ENCODE measurements around the gene SORCS1. TPM values are rescaled to one million over a fixed set of nuclear protein-coding genes. Genes with fewer than 3 reads are reported as not detected.

SORCS1 gene
- total RNA-seq, 4 donors from 2014 or later, result 34.3 to 85.0 (median 49.3) TPM

DNA sequence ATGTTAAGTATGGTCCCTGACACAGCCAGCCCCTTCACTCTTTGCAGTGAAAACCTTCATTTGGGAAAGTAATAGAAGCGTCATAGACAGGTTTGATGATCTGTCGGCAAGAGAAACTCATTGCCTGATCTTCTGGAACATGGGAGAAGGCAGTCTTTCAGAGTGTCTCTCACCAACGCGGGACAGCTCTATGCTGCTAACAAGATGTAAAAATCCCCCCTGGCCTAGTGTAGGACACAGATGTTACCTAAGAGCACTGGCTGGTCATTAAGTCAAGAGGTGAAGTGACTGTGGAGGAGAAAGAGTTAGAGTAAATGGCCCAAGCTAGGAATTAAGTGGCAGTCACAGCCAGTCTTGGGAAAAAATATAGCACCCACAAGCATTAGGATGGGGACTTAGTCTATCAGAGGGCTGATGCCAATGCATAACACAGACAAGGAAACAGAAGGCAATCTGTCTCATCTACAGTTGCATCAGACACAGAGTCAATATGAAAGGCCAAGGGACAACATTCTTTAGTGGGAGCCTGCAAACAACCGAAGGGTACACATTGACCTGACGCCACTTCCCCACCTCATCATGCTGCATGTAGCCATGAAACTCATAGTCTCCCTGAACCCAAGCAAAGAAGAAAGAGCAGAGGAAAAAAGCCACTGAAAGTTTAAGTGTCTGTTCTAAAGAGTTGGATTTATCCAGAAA, 69.5 kb downstream of the SORCS1 start:
- no peak for TF ChIP-seq EP300 (IDR thresholded peaks at IDR 0.05)
- TF ChIP-seq POLR2A (IDR thresholded peaks at IDR 0.05), result no peak
- TF ChIP-seq, protein P1, sequence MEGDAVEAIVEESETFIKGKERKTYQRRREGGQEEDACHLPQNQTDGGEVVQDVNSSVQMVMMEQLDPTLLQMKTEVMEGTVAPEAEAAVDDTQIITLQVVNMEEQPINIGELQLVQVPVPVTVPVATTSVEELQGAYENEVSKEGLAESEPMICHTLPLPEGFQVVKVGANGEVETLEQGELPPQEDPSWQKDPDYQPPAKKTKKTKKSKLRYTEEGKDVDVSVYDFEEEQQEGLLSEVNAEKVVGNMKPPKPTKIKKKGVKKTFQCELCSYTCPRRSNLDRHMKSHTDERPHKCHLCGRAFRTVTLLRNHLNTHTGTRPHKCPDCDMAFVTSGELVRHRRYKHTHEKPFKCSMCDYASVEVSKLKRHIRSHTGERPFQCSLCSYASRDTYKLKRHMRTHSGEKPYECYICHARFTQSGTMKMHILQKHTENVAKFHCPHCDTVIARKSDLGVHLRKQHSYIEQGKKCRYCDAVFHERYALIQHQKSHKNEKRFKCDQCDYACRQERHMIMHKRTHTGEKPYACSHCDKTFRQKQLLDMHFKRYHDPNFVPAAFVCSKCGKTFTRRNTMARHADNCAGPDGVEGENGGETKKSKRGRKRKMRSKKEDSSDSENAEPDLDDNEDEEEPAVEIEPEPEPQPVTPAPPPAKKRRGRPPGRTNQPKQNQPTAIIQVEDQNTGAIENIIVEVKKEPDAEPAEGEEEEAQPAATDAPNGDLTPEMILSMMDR (IDR thresholded peaks at IDR 0.05), result no peak
- Histone ChIP-seq H3K4me1 (peaks cover 0 to 31% (median 5%) of the 10 kb centered on the region in 4 donors), H3K9me3 (no peaks in the 10 kb centered on the region), H3K27ac (peak overlapping the region in 2 of 4 donors; percentile 14 to 68), H3K4me3 (no peak overlapping the region), H3K27me3 (no peaks in the 10 kb centered on the region), H3K36me3 (no peaks in the 10 kb centered on the region)
- 69 to 81% methylated on average over 6 of the region's 6 CpGs for WGBS, 2 donors
- no peak for DNase-seq (ENCODE audit: low spot score in 2 of 2)

DNA sequence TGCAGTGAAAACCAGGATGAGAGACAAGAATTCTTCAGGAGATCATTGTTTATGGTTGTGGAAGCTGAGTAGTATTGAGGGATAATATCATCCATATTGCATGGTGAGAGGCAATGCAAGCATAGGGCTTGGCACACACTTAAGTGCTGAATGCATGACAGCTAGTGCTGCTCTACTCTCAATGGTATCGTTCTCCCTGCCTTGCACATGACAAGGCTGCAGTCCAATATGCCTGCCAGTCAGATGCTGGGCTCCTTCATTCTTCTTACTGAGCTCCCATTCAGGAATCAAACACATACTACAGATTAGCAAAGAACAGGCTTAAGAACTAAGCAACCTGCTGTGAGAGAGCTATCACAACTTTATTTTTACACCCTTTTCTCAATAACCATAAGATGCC, 72.2 kb downstream of the SORCS1 start:
- H3K9me3 ChIP-seq, result no peaks in the 10 kb centered on the region
- H3K27ac ChIP-seq, result peak overlapping the region in 2 of 4 donors; percentile 10 to 39
- TF ChIP-seq POLR2A (IDR thresholded peaks at IDR 0.05), result no peak
- no peak for TF ChIP-seq EP300 (IDR thresholded peaks at IDR 0.05)
- TF ChIP-seq, protein P1 (IDR thresholded peaks at IDR 0.05), result no peak
- H3K27me3 ChIP-seq, result no peaks in the 10 kb centered on the region
- H3K4me1 ChIP-seq, result peaks cover 0 to 19% (median 5%) of the 10 kb centered on the region in 4 donors
- no peak for DNase-seq (ENCODE audit: low spot score in 2 of 2)
- no peak overlapping the region for H3K4me3 ChIP-seq
- WGBS, 2 donors, result 47 to 50% methylated on average over 1 of the region's 1 CpG
- H3K36me3 ChIP-seq, result no peaks in the 10 kb centered on the region

DNA sequence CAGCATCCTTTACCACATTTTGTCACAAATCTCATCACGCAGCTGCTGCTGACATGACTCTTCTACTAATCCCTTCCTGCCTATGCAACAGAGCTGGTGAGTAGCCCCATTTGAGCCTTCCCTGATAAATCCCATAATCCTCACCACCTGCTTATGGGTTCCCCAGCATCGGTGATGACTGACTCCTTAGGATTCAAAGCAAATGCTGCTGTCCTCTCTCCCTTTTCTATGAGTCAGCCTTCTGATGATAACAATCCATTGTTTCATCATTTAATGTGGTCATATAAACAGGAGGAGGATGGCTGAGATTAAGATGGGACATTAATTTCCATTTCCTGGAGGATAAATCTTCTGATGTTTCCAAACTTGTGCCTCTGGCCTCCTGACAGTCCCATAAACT, 73.4 kb downstream of the SORCS1 start:
- peak overlapping the region in 2 of 4 donors; percentile 47 to 58 for H3K27ac ChIP-seq
- TF ChIP-seq EP300 (IDR thresholded peaks at IDR 0.05) (no peak), POLR2A (IDR thresholded peaks at IDR 0.05) (no peak)
- TF ChIP-seq, protein P1 (IDR thresholded peaks at IDR 0.05), result no peak
- H3K4me1 ChIP-seq, result peaks cover 0 to 21% (median 2%) of the 10 kb centered on the region in 4 donors
- no peak overlapping the region for H3K4me3 ChIP-seq
- H3K27me3 ChIP-seq, result no peaks in the 10 kb centered on the region
- 57% methylated on average over 2 of the region's 2 CpGs for WGBS, 2 donors
- H3K9me3 ChIP-seq, result no peaks in the 10 kb centered on the region
- H3K36me3 ChIP-seq, result no peaks in the 10 kb centered on the region
- no peak for DNase-seq (ENCODE audit: low spot score in 2 of 2)

DNA sequence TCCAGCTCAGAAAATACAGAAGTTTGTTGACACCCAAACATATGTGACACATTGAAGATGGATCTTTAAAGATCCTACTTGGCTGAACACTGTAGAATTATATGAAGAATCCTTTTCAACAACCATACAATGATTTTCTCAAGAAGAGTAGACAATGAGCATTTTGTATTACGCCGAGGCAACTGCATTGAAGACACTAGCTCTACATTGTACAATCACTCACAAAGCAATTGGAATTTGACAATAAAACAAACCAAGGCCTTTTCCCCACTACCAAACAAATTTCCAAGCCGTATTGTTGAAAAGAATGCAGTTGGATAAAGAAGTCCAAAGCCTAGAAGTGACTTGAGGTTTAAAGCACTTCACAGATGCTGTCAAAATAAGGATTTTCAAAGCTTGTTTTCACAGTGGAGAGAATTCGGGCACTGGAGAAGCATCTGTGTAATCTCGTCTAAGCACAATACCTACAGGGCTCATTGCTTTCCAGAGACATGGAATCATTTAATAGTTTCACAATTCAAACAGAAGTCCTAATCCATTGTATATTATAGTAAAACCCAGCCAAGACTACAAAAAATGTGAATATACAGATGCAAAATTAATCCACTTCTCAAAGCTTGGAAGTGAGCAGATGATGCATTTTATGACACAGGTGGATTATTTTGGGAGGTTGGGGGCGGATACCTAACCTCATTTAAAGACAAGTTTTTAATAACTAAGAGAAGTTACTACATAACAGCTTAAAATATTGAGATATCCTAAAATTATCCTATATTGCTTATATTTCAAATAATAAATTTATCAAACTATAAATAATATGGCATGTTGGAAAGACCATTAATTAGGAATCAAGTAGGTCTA, 78.6 kb downstream of the SORCS1 start:
- H3K4me1 ChIP-seq, result peaks cover 0 to 19% (median 0%) of the 10 kb centered on the region in 4 donors
- no peaks in the 10 kb centered on the region for H3K27me3 ChIP-seq
- H3K36me3 ChIP-seq, result no peaks in the 10 kb centered on the region
- DNase-seq (ENCODE audit: low spot score in 2 of 2), result no peak
- TF ChIP-seq POLR2A (IDR thresholded peaks at IDR 0.05) (no peak), EP300 (IDR thresholded peaks at IDR 0.05) (no peak)
- TF ChIP-seq, protein P1 (IDR thresholded peaks at IDR 0.05), result no peak
- peak overlapping the region in 3 of 4 donors; percentile 11 to 72 (median 67) for H3K27ac ChIP-seq
- no peak overlapping the region for H3K4me3 ChIP-seq
- WGBS, 2 donors, result 43 to 49% methylated on average over 6 of the region's 6 CpGs
- H3K9me3 ChIP-seq, result no peaks in the 10 kb centered on the region

Measured in tibial nerve (tissue), 4 donors.